ENCODE results near the gene RAPGEF6. TPM values are rescaled to one million over a fixed set of nuclear protein-coding genes. Genes with fewer than 3 reads are reported as not detected.
"Not testable (repeated sequence)": the region's sequence is repeated elsewhere in the genome, so short reads cannot be mapped to it uniquely, and the experiment has no call there.

Gene RAPGEF6
- total RNA-seq, 6 experiments from 2014 or later = 3.7 to 9.1 (median 7.6) TPM

GRCh38 chr5:131607418-131607817 is 27.6 kb downstream of the RAPGEF6 start:
- DNase-seq = no peak
- ATAC-seq = peak in 1 of 4 donors; percentile 42
- no peaks in the 10 kb centered on the region for H3K9me3 ChIP-seq
- H3K4me3 ChIP-seq = no peak overlapping the region
- WGBS (ENCODE audit: insufficient coverage, low coverage, low lambda C conversion rate, missing lambda C conversion rate) = 85% methylated on average over 4 of the region's 4 CpGs
- H3K27ac ChIP-seq = no peak overlapping the region
- TF ChIP-seq POLR2A (IDR thresholded peaks at IDR 0.05) = no peak
- no peak for TF ChIP-seq CTCF (IDR thresholded peaks at IDR 0.05)
- H3K36me3 ChIP-seq = no peaks in the 10 kb centered on the region
- no peaks in the 10 kb centered on the region for H3K27me3 ChIP-seq
- H3K4me1 ChIP-seq = peaks cover 0 to 5% (median 0%) of the 10 kb centered on the region in 4 donors
- intact Hi-C loops (cut with DNase I) = no loop called here

- intact Hi-C loops (cut with DNase I) = no loop called here
- DNase-seq (no peak), ATAC-seq (no peak)
- no peaks in the 10 kb centered on the region for H3K9me3 ChIP-seq
- H3K4me3 ChIP-seq = no peak overlapping the region
- WGBS (ENCODE audit: insufficient coverage, low coverage, low lambda C conversion rate, missing lambda C conversion rate) = 89% methylated on average over 2 of the region's 2 CpGs
- H3K27me3 ChIP-seq = no peaks in the 10 kb centered on the region
- no peaks in the 10 kb centered on the region for H3K36me3 ChIP-seq
- no peak overlapping the region for H3K27ac ChIP-seq
- no peaks in the 10 kb centered on the region for H3K4me1 ChIP-seq
- TF ChIP-seq POLR2A (IDR thresholded peaks at IDR 0.05) (no peak), CTCF (IDR thresholded peaks at IDR 0.05) (no peak)
Measured at GRCh38 chr5:131605086-131605485, 29.9 kb downstream of the RAPGEF6 start.

GRCh38 chr5:131595088-131596033 is 39.7 kb downstream of the RAPGEF6 start:
- DNase-seq = no peak
- intact Hi-C loops (cut with DNase I) = loop anchor here in 1 of 2 donors (10.0 kb wide), 1 partner anchor 409 kb away; no protein-coding TSS in a partner anchor
- Histone ChIP-seq H3K27ac (no peak overlapping the region), H3K4me1 (no peaks in the 10 kb centered on the region), H3K9me3 (no peaks in the 10 kb centered on the region), H3K27me3 (no peaks in the 10 kb centered on the region), H3K4me3 (no peak overlapping the region), H3K36me3 (no peaks in the 10 kb centered on the region)
- no peak for TF ChIP-seq CTCF (IDR thresholded peaks at IDR 0.05)
- no peak for TF ChIP-seq POLR2A (IDR thresholded peaks at IDR 0.05)
- WGBS (ENCODE audit: insufficient coverage, low coverage, low lambda C conversion rate, missing lambda C conversion rate) = 73% methylated on average over 5 of the region's 8 CpGs
- ATAC-seq = no peak

GRCh38 chr5:131593921-131594320 is 41.1 kb downstream of the RAPGEF6 start:
- Histone ChIP-seq H3K9me3 (no peaks in the 10 kb centered on the region), H3K36me3 (no peaks in the 10 kb centered on the region)
- TF ChIP-seq CTCF (IDR thresholded peaks at IDR 0.05) (no peak), POLR2A (IDR thresholded peaks at IDR 0.05) (no peak)

GRCh38 chr5:131593436-131593835 is 41.6 kb downstream of the RAPGEF6 start:
- 64% methylated on average over 2 of the region's 2 CpGs for WGBS (ENCODE audit: insufficient coverage, low coverage, low lambda C conversion rate, missing lambda C conversion rate)
- intact Hi-C loops (cut with DNase I) = loop anchor here in 1 of 2 donors (10.0 kb wide), 1 partner anchor 411 kb away; no protein-coding TSS in a partner anchor
- DNase-seq, H3K4me1 ChIP-seq, H3K36me3 ChIP-seq, H3K4me3 ChIP-seq, H3K9me3 ChIP-seq, H3K27me3 ChIP-seq, H3K27ac ChIP-seq: not testable (repeated sequence)
- peak in 1 of 4 donors; percentile 38 for ATAC-seq

More at GRCh38 chr5:131593921-131594320, 41.1 kb downstream of the RAPGEF6 start:
- no peak for ATAC-seq
- Histone ChIP-seq H3K27me3 (no peaks in the 10 kb centered on the region), H3K27ac (no peak overlapping the region), H3K4me1 (no peaks in the 10 kb centered on the region), H3K4me3 (no peak overlapping the region)
- 100% methylated on average over 1 of the region's 2 CpGs for WGBS (ENCODE audit: insufficient coverage, low coverage, low lambda C conversion rate, missing lambda C conversion rate)
- DNase-seq = no peak
- intact Hi-C loops (cut with DNase I) = loop anchor here in 1 of 2 donors (10.0 kb wide), 1 partner anchor 411 kb away; no protein-coding TSS in a partner anchor

Data from right lobe of liver (tissue), 6 donors.